Glutamatergic neuron (in vitro differentiated cells): ENCODE measurements around the gene MBL2. TPM values are rescaled to one million over a fixed set of nuclear protein-coding genes. Genes with fewer than 3 reads are reported as not detected.
A peak's percentile ranks its signal among the peaks of the same experiment; 100 is the strongest.

Experiments used
- DNase-seq: peaks from one replicate; pipeline ENCODE4 v3.0.0; 2022
- H3K27ac Mint-ChIP-seq: one replicate; pipeline ENCODE4 v1.8.0; 2020; ENCODE audit warnings: mild to moderate bottlenecking, mixed read lengths, inconsistent platforms; ENCODE audit not compliant: unreplicated experiment
- H3K27me3 Mint-ChIP-seq: one replicate; pipeline ENCODE4 v1.8.0; 2020; ENCODE audit warnings: mild to moderate bottlenecking, moderate library complexity, mixed read lengths, inconsistent platforms; ENCODE audit not compliant: unreplicated experiment
- H3K36me3 Mint-ChIP-seq: one replicate; pipeline ENCODE4 v1.8.0; 2020; ENCODE audit warnings: mild to moderate bottlenecking, mixed read lengths, inconsistent platforms; ENCODE audit not compliant: unreplicated experiment
- H3K4me1 Mint-ChIP-seq: one replicate; pipeline ENCODE4 v1.8.0; 2020; ENCODE audit warnings: mild to moderate bottlenecking, low read depth, mixed read lengths, inconsistent platforms; ENCODE audit not compliant: unreplicated experiment
- H3K4me3 Mint-ChIP-seq: one replicate; pipeline ENCODE4 v1.8.0; 2020; ENCODE audit warnings: mild to moderate bottlenecking, mixed read lengths, inconsistent platforms; ENCODE audit not compliant: unreplicated experiment
- H3K9me3 Mint-ChIP-seq: one replicate; pipeline ENCODE4 v1.8.0; 2020; ENCODE audit warnings: mild to moderate bottlenecking, moderate library complexity, mixed read lengths, inconsistent platforms; ENCODE audit not compliant: unreplicated experiment
- CTCF ChIP-seq: fragments of 200-600 bp; sonication (generic); IDR thresholded peaks from one replicate; pipeline ENCODE4 v1.5.0; 2021; ENCODE audit not compliant: partially characterized antibody, unreplicated experiment
- total RNA-seq: library from RNA; stranded (reverse); fragmentation: NEBNext Ultra II Directional; extraction: Animal tissue kit (Norgen Biotek cat#: 25700); gene quantifications from one replicate; pipeline ENCODE4 v1.2.1, GENCODE V29; 2021; ENCODE audit not compliant: unreplicated experiment

Gene MBL2
- total RNA-seq, 1 donor from 2014 or later = not detected

- no peak overlapping the region for H3K27ac Mint-ChIP-seq
- TF ChIP-seq CTCF = no peak
- H3K4me3 Mint-ChIP-seq = no peak overlapping the region
- H3K9me3 Mint-ChIP-seq = no peaks in the 10 kb centered on the region
- H3K4me1 Mint-ChIP-seq = no peaks in the 10 kb centered on the region
- DNase-seq = no peak
- H3K27me3 Mint-ChIP-seq = peaks cover under 1% of the 10 kb centered on the region
- H3K36me3 Mint-ChIP-seq = no peaks in the 10 kb centered on the region
Observed at GRCh38 chr10:52741851-52742250, 30.7 kb downstream of the MBL2 start.

- Mint-ChIP-seq H3K9me3 (peaks cover 2% of the 10 kb centered on the region), H3K36me3 (no peaks in the 10 kb centered on the region), H3K27ac (no peak overlapping the region), H3K4me3 (no peak overlapping the region), H3K4me1 (no peaks in the 10 kb centered on the region), H3K27me3 (no peaks in the 10 kb centered on the region)
- peak; percentile 95 for TF ChIP-seq CTCF
- DNase-seq = peak; percentile 81
Observed at GRCh38 chr10:52740913-52741675, 31.5 kb downstream of the MBL2 start.

GRCh38 chr10:52740155-52740549, 32.4 kb downstream of the MBL2 start:
- no peaks in the 10 kb centered on the region for H3K36me3 Mint-ChIP-seq
- H3K4me3 Mint-ChIP-seq = no peak overlapping the region
- H3K27ac Mint-ChIP-seq = no peak overlapping the region
- H3K27me3 Mint-ChIP-seq = no peaks in the 10 kb centered on the region
- DNase-seq = no peak
- peaks cover 2% of the 10 kb centered on the region for H3K9me3 Mint-ChIP-seq
- TF ChIP-seq CTCF = no peak
- no peaks in the 10 kb centered on the region for H3K4me1 Mint-ChIP-seq

- DNase-seq = no peak
- Mint-ChIP-seq H3K4me3 (no peak overlapping the region), H3K27ac (no peak overlapping the region), H3K36me3 (no peaks in the 10 kb centered on the region), H3K4me1 (no peaks in the 10 kb centered on the region), H3K27me3 (no peaks in the 10 kb centered on the region), H3K9me3 (peaks cover 2% of the 10 kb centered on the region)
- TF ChIP-seq CTCF = no peak
Observed at GRCh38 chr10:52739380-52740154, 33.0 kb downstream of the MBL2 start.

GRCh38 chr10:52738951-52739350, 33.6 kb downstream of the MBL2 start:
- Mint-ChIP-seq H3K4me3 (no peak overlapping the region), H3K27ac (no peak overlapping the region), H3K27me3 (no peaks in the 10 kb centered on the region), H3K4me1 (no peaks in the 10 kb centered on the region), H3K36me3 (no peaks in the 10 kb centered on the region), H3K9me3 (peaks cover 2% of the 10 kb centered on the region)
- DNase-seq = no peak
- no peak for TF ChIP-seq CTCF
